ENCODE measurements around the gene SYCP1. TPM values are rescaled to one million over a fixed set of nuclear protein-coding genes. Genes with fewer than 3 reads are reported as not detected.

Gene SYCP1
- total and polyA plus RNA-seq, 2 donors from 2014 or later, result not detected

DNA sequence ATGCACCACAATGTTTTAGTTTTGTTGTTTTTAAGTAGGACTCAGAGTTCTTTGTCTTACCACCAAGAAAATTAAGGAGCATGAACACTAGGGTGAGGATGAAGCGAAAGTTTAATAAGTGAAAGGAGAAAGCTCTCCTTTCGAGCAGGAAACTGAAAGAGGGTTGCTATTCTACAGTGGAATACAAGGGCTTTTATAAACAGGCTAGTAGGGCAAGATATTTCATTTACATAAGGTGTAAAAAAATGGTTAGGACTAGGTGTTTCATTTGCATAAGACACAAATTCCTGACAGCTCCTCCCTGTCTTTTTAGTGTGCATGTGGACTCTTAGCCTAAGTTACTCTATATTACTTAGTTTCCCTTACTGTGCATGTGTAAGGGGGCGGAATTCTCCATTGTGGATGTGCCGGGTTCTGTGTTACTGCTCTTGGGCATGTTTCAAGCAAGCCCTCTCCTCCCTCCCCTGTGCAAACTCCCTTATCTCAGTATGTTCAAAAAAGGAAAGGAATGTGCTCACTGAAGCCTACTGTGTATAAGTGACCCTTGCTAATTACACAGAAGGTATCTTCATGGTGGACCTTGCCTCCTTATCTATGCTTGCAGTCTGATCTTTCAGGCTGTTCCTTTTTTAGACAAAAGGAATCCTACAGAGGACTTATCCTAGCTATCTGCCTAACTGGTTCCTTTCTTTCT lies 182.3 kb downstream of the SYCP1 start:
- H3K9me3 ChIP-seq (ENCODE audit: control insufficient read depth in 2 of 3, insufficient read depth in 1 of 3, low read length in 3 of 3), result no peaks in the 10 kb centered on the region
- DNase-seq (no peak), FAIRE-seq (no peak)
- H3K4me1 ChIP-seq (ENCODE audit: control insufficient read depth in 2 of 3, insufficient read depth in 2 of 3, low read depth in 1 of 3, low read length in 3 of 3), result no peaks in the 10 kb centered on the region
- no peak overlapping the region for H3K27ac ChIP-seq (ENCODE audit: low read depth in 2 of 2, low read length in 2 of 2)
- H3K9ac ChIP-seq (ENCODE audit: low read length in 3 of 3), result no peak overlapping the region
- TF ChIP-seq, protein P1, sequence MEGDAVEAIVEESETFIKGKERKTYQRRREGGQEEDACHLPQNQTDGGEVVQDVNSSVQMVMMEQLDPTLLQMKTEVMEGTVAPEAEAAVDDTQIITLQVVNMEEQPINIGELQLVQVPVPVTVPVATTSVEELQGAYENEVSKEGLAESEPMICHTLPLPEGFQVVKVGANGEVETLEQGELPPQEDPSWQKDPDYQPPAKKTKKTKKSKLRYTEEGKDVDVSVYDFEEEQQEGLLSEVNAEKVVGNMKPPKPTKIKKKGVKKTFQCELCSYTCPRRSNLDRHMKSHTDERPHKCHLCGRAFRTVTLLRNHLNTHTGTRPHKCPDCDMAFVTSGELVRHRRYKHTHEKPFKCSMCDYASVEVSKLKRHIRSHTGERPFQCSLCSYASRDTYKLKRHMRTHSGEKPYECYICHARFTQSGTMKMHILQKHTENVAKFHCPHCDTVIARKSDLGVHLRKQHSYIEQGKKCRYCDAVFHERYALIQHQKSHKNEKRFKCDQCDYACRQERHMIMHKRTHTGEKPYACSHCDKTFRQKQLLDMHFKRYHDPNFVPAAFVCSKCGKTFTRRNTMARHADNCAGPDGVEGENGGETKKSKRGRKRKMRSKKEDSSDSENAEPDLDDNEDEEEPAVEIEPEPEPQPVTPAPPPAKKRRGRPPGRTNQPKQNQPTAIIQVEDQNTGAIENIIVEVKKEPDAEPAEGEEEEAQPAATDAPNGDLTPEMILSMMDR (IDR thresholded peaks at IDR 0.05; ENCODE audit: borderline replicate concordance, extremely low read depth, insufficient read depth), result no peak
- no peak overlapping the region for H3K4me3 ChIP-seq (ENCODE audit: low read length in 3 of 3)
- intact Hi-C loops (cut with DNase I), result no loop called here
- H3K36me3 ChIP-seq (ENCODE audit: control insufficient read depth in 2 of 3, insufficient read depth in 3 of 3, low read length in 3 of 3), result no peaks in the 10 kb centered on the region
- H3K27me3 ChIP-seq (ENCODE audit: control insufficient read depth, insufficient read depth, low read length), result no peaks in the 10 kb centered on the region

DNA sequence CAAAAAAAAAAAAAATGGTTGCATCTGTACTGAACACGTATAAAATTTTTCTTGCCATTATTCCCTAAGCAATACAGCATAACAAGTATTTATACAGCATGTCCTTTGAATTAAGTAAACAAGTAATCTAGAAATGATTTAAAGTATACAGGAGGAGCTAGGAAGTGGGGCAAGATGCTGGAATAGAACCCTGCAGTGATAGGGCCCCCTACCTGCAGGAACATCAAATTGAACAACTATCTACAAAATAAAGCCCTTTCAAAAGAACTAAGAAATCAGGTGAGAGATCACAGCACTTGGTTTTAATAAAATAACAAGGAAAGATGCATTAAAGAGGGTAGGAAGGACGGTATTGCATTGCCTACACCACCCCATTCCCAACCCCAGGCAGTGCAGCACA lies 185.8 kb downstream of the SYCP1 start:
- H3K4me1 ChIP-seq (ENCODE audit: control insufficient read depth in 2 of 3, insufficient read depth in 2 of 3, low read depth in 1 of 3, low read length in 3 of 3), result no peaks in the 10 kb centered on the region
- H3K27me3 ChIP-seq (ENCODE audit: control insufficient read depth, insufficient read depth, low read length), result no peaks in the 10 kb centered on the region
- no peak overlapping the region for H3K9ac ChIP-seq (ENCODE audit: low read length in 3 of 3)
- no peaks in the 10 kb centered on the region for H3K9me3 ChIP-seq (ENCODE audit: control insufficient read depth in 2 of 3, insufficient read depth in 1 of 3, low read length in 3 of 3)
- no peaks in the 10 kb centered on the region for H3K36me3 ChIP-seq (ENCODE audit: control insufficient read depth in 2 of 3, insufficient read depth in 3 of 3, low read length in 3 of 3)
- TF ChIP-seq, protein P1 (IDR thresholded peaks at IDR 0.05; ENCODE audit: borderline replicate concordance, extremely low read depth, insufficient read depth), result no peak
- FAIRE-seq, result no peak
- H3K4me3 ChIP-seq (ENCODE audit: low read length in 3 of 3), result no peak overlapping the region
- no peak for DNase-seq
- intact Hi-C loops (cut with DNase I), result no loop called here
- no peak overlapping the region for H3K27ac ChIP-seq (ENCODE audit: low read depth in 2 of 2, low read length in 2 of 2)

DNA sequence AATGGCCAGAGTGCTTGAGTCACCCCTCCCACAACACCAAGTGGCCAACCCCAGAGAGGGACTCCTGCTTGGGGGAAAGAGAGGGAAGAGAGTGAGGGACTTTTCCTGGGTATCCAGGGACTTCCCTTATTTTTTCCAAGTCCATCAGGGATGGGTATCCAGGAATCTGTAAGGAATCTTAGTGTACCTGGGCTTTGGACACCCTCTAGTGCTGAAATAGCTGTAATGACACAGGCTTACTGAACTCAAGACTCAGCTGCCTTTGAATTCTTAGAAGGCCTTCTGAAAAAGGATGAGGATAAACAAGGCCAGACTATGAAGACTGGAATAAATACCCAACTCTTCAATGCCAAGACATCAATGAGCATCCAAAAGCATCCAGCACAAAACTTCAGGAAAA lies 187.0 kb downstream of the SYCP1 start:
- Histone ChIP-seq H3K4me1 (ENCODE audit: control insufficient read depth in 2 of 3, insufficient read depth in 2 of 3, low read depth in 1 of 3, low read length in 3 of 3) (no peaks in the 10 kb centered on the region), H3K9me3 (ENCODE audit: control insufficient read depth in 2 of 3, insufficient read depth in 1 of 3, low read length in 3 of 3) (no peaks in the 10 kb centered on the region), H3K27ac (ENCODE audit: low read depth in 2 of 2, low read length in 2 of 2) (no peak overlapping the region), H3K36me3 (ENCODE audit: control insufficient read depth in 2 of 3, insufficient read depth in 3 of 3, low read length in 3 of 3) (no peaks in the 10 kb centered on the region), H3K9ac (ENCODE audit: low read length in 3 of 3) (no peak overlapping the region), H3K27me3 (ENCODE audit: control insufficient read depth, insufficient read depth, low read length) (no peaks in the 10 kb centered on the region), H3K4me3 (ENCODE audit: low read length in 3 of 3) (no peak overlapping the region)
- TF ChIP-seq, protein P1 (IDR thresholded peaks at IDR 0.05; ENCODE audit: borderline replicate concordance, extremely low read depth, insufficient read depth), result no peak
- FAIRE-seq (no peak), DNase-seq (peak in 1 of 5 donors; percentile 41)
- intact Hi-C loops (cut with DNase I), result no loop called here

Other genes starting within 250 kb of the SYCP1 start
- 2.5 TPM for gene DENND2C, start 184.8 kb upstream of the SYCP1 start, total RNA-seq
- gene DENND2C, start 184.8 kb upstream of the SYCP1 start, polyA plus RNA-seq (ENCODE audit: insufficient read depth, low read depth, low replicate concordance), result 0.88 TPM
- gene AMPD1, start 159.3 kb upstream of the SYCP1 start, total RNA-seq, result 1.5 TPM
- gene AMPD1, start 159.3 kb upstream of the SYCP1 start, polyA plus RNA-seq (ENCODE audit: insufficient read depth, low read depth, low replicate concordance), result not detected
- 35.2 TPM for gene NRAS, start 138.1 kb upstream of the SYCP1 start, total RNA-seq
- gene NRAS, start 138.1 kb upstream of the SYCP1 start, polyA plus RNA-seq (ENCODE audit: insufficient read depth, low read depth, low replicate concordance), result 13.3 TPM
- 486 TPM for gene CSDE1, start 96.9 kb upstream of the SYCP1 start, total RNA-seq
- 165 TPM for gene CSDE1, start 96.9 kb upstream of the SYCP1 start, polyA plus RNA-seq (ENCODE audit: insufficient read depth, low read depth, low replicate concordance)
- gene SIKE1, start 74.2 kb upstream of the SYCP1 start, total RNA-seq, result 36.8 TPM
- 21.2 TPM for gene SIKE1, start 74.2 kb upstream of the SYCP1 start, polyA plus RNA-seq (ENCODE audit: insufficient read depth, low read depth, low replicate concordance)
- not detected for gene TSHB, start 175.0 kb downstream of the SYCP1 start, total RNA-seq
- not detected for gene TSHB, start 175.0 kb downstream of the SYCP1 start, polyA plus RNA-seq (ENCODE audit: insufficient read depth, low read depth, low replicate concordance)
- 9.9 TPM for gene TSPAN2, start 234.6 kb downstream of the SYCP1 start, total RNA-seq
- 14.6 TPM for gene TSPAN2, start 234.6 kb downstream of the SYCP1 start, polyA plus RNA-seq (ENCODE audit: insufficient read depth, low read depth, low replicate concordance)

Data from kidney (tissue), 14 donors.